ENCODE data around the gene KCNJ1.

The KCNJ1 gene

GRCh38 chr11:128841461-128842072 lies 25.5 kb downstream of the KCNJ1 start:
- no peak overlapping the region for H3K4me3 ChIP-seq (ENCODE audit: low read depth, low read length)
- no peak for DNase-seq (ENCODE audit: low read depth)
- no peak for TF ChIP-seq CTCF (IDR thresholded peaks at IDR 0.05; ENCODE audit: control insufficient read depth, extremely low read depth, insufficient read depth)

- DNase-seq (ENCODE audit: low read depth), result no peak
- no peak for TF ChIP-seq CTCF (IDR thresholded peaks at IDR 0.05; ENCODE audit: control insufficient read depth, extremely low read depth, insufficient read depth)
- H3K4me3 ChIP-seq (ENCODE audit: low read depth, low read length), result no peak overlapping the region
Observed at GRCh38 chr11:128840783-128841182, 26.3 kb downstream of the KCNJ1 start.

GRCh38 chr11:128840137-128840536 lies 27.0 kb downstream of the KCNJ1 start:
- H3K4me3 ChIP-seq (ENCODE audit: low read depth, low read length), result no peak overlapping the region
- no peak for DNase-seq (ENCODE audit: low read depth)

GRCh38 chr11:128839081-128839480 lies 28.0 kb downstream of the KCNJ1 start:
- no peak overlapping the region for H3K4me3 ChIP-seq (ENCODE audit: low read depth, low read length)
- no peak for TF ChIP-seq CTCF (IDR thresholded peaks at IDR 0.05; ENCODE audit: control insufficient read depth, extremely low read depth, insufficient read depth)
- DNase-seq (ENCODE audit: low read depth), result no peak

More at GRCh38 chr11:128840137-128840536, 27.0 kb downstream of the KCNJ1 start:
- no peak for TF ChIP-seq CTCF (IDR thresholded peaks at IDR 0.05; ENCODE audit: control insufficient read depth, extremely low read depth, insufficient read depth)

- no peak for TF ChIP-seq CTCF (IDR thresholded peaks at IDR 0.05; ENCODE audit: control insufficient read depth, extremely low read depth, insufficient read depth)
- no peak for DNase-seq (ENCODE audit: low read depth)
Observed at GRCh38 chr11:128837627-128838026, 29.5 kb downstream of the KCNJ1 start.

GRCh38 chr11:128835741-128836430 lies 31.2 kb downstream of the KCNJ1 start:
- TF ChIP-seq CTCF (IDR thresholded peaks at IDR 0.05; ENCODE audit: control insufficient read depth, extremely low read depth, insufficient read depth), result no peak
- DNase-seq (ENCODE audit: low read depth), result no peak
- no peak overlapping the region for H3K4me3 ChIP-seq (ENCODE audit: low read depth, low read length)

More at GRCh38 chr11:128837627-128838026, 29.5 kb downstream of the KCNJ1 start:
- no peak overlapping the region for H3K4me3 ChIP-seq (ENCODE audit: low read depth, low read length)

Data from LNCaP clone FGC (cell line).